Activated CD8-positive, alpha-beta memory T cell treated with anti-CD3 and anti-CD28 coated beads, Interleukin-2, amount 50 U/mL, for 1 hour (primary cell): ENCODE results near the gene MAMDC2.
"Not testable (repeated sequence)": the region's sequence is repeated elsewhere in the genome, so short reads cannot be mapped to it uniquely, and the experiment has no call there.

ENCODE experiments used
- DNase-seq: peaks from one replicate; pipeline ENCODE4 v3.0.0-alpha.2; 2020; ENCODE audit errors: extremely low read depth

MAMDC2 gene

DNA sequence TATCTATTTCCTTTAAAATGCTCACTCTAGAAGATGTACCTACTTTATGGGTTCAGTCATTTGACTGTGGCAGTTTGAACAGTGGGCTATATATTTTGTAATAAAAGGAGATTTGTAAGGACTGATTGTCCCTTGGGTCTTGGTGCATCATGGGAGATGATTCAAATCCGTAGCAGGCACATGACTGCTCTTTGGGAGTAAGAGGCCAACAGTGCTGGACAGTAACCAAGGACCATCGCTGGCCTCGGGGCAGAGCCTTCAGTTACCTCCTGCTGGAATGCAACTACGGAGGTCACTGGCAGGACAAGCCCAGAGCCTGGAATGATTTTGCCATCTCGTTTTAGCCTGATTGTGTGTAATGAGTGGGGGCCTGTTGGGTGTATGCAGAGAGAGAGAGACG lies 7.0 kb upstream of the MAMDC2 start:
- DNase-seq: no peak

GRCh38 chr9:70038171-70038621 lies 5.5 kb upstream of the MAMDC2 start:
- not testable (repeated sequence) for DNase-seq

- DNase-seq: no peak
Observed at GRCh38 chr9:70040376-70040903, 3.2 kb upstream of the MAMDC2 start.

DNA sequence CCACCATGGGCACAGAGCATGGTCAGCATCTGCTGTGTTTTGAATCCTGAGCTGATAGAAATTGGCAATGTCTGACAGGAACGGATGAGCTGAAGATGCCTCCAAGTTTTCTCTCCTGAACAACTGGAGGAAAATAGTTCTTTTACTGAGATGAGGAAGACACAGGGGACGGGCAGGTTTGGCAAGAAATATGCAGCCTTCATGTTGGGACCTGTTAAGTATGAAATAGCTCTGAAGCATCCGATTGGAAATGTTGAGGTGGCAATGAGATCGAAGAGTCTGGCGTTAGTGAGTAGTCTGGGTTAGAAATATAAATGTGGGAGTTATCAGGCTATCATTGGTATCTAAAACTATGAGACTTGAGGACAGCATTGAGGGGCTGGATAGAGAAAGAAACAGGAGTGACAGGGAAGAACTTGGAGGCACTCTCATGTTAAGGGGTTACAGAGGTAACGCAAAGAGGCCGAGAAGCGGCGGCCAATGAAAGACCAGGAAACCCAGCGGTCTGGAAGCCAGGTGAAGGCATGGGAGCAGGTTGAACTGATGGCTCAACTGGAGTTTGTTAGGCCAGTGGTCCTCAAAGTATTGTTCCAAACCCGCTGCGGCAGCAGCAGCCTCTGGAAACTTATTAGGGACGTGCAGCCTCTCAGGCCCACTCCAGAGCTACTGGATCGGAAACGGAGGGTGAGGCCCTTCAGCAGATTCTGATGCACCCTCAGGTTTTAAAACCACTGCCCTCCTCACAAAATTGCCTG lies 1.0 kb upstream of the MAMDC2 start:
- no peak for DNase-seq

DNA sequence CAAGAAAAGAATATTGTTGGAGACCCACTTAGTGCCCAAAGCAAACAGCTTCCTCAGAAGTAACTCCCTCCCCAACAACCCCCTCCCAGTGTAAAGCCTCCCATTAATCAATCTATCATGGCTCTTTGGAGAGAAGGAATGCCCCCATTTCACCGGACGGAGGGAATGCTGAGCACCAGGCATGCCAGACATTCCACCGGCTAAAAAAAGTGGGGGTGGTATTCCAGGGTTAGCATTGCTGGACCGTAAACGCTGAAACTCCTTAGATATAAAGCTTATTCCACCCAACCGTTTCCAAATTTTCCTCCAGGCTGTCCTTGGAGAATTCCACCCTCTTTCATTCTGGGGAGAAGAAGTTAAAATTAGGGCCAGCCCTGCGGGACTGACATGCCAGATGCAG lies 363 bp upstream of the MAMDC2 start:
- DNase-seq: no peak

GRCh38 chr9:70044490-70045307 lies 1.1 kb downstream of the MAMDC2 start:
- DNase-seq: no peak

GRCh38 chr9:70045452-70045851 lies 1.8 kb downstream of the MAMDC2 start:
- no peak for DNase-seq

GRCh38 chr9:70046274-70047070 lies 2.8 kb downstream of the MAMDC2 start:
- no peak for DNase-seq

DNA sequence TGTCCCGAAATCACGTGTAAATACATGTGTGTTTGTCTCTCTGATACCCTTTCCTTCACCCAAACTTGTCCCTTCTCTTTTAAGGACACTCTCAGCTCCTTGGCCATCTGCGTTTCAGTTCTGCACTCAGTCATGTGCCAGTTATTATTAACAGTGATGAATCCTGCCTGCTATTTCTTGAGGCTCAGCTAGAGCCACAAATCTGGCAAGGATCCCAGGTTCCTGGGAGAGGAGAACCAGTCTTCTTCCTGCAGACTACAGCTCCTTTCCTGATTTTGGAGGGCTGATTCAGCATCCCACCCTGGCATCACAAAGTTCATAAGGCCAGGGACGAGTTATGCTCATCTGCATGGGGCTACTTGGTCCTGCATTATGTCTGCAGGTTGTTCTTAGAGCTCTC lies 5.6 kb downstream of the MAMDC2 start:
- DNase-seq: no peak

DNA sequence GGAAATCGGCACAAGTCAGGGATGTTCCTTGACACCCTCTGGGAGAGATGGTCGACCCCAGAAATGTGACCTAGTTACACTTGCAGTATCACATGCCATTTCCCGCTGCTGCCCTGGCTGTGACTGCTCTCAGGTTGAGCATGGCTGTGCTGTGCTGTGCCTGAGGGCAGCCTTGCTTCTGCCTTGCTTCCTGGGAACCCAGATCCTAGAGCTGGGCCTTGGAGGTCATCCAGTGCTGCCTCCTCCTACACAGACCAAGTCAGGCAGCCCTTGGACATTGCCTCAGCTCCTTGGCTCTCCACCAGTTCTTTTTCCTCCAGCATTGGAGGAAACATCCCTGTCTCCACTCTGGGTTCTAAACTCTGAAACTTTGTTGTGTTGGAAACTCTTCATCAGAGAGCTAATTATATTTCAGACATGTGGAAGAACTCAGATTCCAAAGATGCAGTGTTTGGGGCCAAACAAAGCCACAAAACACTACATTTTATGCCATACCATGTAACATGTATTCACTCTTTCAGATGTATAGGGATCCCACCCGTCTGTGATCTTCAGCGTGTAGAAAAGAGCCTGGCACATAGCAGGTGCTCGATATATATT lies 6.1 kb downstream of the MAMDC2 start:
- no peak for DNase-seq

GRCh38 chr9:70052768-70053167 lies 9.1 kb downstream of the MAMDC2 start:
- no peak for DNase-seq

DNA sequence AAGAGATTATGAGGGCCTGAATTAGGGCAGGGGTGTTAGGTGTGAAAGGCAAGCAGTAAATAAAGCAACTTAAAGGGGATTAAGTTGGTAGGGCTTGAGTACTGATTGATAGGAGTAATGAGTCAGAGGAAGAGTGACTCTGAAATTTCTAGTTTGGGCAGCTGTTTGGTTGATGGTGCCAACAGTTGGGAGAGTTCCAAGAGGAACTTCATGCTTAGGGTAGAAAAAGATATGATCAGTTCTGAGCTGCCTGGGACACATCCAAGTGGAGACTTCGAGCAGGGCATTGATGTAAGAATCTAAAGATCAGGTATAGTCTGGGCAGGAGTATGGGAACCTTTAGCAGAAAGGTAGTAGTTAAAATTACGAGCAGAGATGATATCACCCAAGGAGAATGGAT lies 10.2 kb downstream of the MAMDC2 start:
- DNase-seq: no peak

DNA sequence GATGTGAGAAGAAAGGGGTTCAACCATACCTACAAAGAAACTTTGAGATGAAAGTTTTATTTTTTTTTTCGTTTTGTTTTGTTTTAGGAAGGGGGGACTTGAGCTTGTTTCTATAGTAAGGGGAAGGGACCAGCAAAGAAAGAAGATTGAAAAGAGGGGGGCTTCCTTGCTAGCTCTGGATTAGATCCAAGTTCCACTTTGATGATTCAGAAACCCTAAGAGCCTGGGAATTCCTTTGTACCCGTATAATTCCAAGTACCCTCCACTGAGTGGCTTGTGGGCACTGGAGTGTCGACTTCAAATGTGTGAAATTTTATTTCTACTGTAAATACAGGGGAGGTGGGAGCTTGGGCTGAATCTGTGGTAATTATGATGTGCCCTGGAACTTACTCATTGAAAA lies 10.9 kb downstream of the MAMDC2 start:
- DNase-seq: no peak

DNA sequence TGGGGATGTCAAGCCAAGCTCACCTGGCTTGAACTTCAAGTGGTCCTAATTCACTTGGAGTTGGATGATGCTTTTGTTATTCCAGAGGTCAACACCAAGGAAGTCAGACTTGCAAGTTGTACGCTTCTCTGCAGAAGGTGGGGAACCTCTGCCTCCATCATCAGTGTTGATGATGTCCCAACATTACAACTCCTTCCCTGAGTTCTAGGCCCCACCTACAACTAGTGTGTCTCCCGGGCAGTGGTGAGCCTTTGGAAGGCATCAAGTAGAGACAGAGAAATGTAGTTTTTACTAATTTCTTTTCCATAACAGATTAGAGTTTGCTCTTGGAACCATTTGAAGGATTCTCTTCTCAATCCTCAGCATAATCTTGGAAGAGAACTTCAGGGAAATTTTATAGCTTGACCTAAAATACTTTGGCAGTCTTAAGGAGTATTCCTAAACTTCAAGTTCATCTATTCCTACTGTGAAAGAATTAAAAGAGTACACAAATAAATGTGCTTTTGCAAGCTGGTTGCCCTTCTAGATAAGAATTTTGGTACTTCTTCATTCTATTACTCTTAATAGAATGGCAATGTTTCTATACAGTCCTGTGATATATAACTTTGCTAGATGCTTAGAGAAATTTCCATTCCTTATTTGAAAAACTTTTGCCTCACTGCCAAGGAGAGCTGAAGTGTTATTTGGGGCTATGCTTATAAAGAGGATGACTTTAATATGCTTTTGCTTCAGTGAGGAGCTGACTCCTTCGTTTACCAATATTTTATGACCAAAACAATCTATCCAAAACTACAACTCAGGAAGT lies 12.0 kb downstream of the MAMDC2 start:
- no peak for DNase-seq

DNA sequence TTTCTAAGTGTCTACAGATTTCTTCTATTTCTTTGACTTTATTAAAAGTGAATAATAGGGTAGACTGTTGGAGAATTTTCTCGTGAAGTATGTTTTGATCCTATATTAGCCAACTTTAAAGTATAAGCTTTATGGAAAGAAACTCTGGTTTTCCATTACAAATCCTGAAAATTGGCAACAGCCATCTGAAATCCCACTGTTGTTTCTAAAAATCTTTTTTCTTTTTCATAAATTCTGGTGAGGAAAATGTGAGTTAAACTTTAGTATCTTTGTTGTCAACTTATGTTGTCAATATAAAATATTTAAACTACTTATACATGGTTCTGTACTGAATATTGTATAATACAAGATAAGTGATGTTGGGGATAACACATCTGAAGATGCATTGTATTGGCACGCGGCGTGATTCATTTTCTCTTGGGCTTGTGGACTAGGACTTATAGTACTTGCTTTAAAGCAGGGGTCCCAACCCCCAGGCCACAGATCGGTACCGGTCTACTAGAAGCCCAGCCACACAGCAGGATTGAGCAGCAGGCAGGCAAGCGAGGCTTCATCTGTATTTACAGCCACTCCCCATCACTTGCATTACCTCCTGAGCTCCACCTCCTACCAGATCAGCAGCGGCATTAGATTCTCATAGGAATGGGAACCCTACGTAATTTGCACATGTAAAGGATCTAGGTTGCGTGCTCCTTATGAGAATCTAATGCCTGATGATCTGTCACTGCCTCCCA lies 12.7 kb downstream of the MAMDC2 start:
- DNase-seq: no peak

DNA sequence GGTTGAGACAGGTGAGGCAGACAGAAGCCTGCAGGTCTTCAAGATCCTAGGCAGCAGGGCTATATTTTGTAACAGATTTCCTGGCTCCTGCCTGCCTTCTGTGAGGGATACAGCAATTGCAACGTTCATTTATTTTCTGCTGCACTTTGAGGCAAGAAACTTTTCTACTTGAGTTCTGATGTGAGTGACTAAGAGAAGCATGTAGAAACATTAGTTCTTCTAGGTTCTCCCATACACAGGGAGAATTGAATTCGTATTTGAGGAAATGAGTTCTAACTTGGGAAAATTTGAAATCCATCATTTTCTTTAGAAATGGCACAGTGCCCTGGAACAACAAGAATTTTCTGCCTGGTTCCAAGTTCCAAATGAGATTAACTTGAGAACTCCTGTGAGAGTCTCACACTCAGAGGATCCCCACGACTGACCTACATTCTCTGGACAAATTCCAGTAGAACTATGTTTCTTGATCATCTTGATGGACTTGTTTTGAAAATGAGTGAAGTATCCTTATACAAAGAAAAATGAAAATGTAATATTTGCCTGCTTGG lies 15.0 kb downstream of the MAMDC2 start:
- no peak for DNase-seq

DNA sequence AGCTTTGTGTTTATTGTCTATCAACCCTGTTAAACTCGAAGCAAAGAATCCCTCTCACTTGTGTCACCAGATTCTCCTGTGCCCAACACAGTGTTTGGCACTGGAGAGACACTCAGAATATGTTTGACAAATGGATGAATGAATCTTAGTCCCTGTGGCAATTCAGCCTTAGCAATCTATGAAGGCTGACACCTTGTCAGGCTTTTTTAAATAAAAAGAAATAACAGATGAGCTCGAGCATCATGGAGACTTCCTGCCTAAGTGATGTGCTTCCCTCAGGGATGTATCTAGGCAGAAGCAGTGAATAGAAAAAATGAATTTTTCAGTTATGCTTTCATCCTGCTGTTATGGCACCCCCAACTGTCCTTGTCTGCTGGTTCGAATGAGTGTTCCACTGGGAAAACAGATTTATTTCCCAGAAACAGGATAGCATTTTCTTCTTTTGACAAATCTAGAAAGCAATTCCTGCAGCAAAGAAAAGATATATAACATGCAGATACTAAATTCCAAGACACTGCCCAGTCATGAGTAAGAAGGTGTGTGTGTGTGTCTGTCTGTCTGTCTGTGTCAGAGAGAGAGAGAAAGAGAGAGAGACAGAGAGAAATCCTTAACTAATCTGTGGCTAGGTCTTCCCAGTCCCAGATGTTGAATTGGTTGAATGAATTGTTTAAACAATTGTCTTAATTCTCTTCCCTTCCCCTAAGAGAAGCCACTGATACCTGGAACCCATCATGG lies 16.7 kb downstream of the MAMDC2 start:
- no peak for DNase-seq

- DNase-seq: no peak
Observed at GRCh38 chr9:70060883-70061507, 17.3 kb downstream of the MAMDC2 start.

DNA sequence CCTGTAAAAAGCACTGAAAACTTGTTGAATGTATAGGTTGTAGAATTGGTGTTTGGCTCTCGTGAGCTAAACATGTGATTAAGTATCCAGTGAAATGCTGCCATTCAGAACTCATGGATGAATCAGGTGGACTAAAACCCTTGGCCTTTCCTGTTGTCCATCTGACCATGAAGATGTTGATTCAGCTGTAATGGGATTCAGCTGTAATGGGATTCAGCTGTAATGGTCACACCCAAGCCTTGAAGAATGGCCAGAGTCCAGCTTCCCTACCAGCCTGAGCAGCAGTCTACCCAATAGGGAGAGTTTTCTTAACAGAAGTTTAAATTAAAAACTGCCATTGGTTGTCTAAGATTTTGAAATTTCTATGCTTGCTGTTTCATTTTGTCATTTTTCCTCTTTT lies 18.1 kb downstream of the MAMDC2 start:
- no peak for DNase-seq
